ENCODE data around the gene TLCD3B.

Gene TLCD3B, protein sequence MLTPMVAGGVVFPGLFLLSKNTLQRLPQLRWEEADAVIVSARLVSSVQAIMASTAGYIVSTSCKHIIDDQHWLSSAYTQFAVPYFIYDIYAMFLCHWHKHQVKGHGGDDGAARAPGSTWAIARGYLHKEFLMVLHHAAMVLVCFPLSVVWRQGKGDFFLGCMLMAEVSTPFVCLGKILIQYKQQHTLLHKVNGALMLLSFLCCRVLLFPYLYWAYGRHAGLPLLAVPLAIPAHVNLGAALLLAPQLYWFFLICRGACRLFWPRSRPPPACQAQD

DNA sequence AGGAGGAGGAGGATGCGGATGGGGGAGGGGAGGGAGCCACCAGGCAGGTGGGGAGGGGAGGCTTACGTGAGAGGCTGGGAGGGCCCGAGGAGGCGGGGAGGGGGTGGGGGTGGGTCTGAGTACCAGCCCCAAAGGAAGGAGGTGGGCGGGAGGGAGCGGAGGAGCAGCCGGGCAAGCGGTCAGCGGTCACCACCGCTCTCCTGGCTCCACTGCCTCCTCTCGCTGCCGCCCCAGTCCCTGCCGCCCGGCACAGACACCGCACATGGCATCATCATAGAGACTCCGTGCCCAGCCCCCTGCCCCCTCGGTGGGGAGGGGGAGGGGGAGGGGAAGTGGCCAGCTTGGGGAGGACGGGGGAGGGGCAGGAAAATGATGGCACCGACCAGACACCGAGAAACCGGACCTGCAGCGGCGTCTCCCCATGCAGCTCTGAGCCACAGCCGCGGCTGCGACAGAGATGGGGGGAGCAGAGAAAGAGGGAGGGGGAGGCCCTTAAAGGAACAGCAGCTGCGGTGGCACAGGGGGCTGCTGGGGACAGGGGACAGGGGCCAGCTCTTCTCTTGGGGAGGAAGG lies at the start of gene TLCD3B:
Gene TLCD3B (minus strand): TSS at position 431 of the 573 bp plus-strand sequence. CDS start 744 bp downstream, outside the sequence.
- DNase-seq: peak in 14 of 51 donors; percentile 16 to 63 (median 38)

DNA sequence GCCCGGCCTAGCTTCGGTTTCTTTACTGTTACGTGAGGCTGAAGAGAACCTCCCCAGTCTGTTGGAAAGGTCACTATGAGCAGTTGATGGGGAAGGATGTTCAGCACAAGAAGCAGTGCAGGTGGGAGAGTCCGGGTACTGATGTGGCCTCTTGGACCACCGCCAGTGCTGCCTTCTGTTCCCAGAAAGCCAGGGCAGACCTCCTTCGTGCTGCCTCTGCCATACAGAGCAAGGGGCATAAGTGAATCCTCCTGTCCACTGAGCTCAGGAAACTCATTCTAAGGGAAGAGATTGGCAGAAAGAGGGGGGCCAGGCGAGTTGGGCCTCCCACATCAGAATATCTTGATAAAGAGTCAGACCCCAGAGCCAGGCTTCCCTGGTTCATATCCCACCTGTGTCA lies 48.4 kb upstream of the TLCD3B start:
- DNase-seq: no peak

DNA sequence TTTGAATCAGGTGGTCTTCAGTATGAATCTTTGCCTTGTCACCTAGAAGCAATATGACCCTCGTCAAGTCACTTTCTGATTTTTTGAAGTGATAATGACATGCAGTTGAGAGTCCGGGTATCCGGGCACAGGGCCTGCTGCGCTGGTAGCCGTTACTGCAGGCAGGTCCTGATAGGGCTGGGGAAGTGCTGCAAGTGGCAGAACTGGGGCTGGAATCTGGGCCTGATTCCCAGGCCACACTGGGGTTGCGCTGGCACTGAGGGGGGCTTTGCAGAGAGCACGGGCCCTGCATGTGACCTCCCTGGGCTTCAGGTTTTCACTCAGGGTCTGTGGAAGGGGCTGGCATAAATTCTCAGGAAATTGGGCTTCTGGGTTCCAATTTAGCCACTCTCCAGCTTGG lies 47.7 kb upstream of the TLCD3B start:
- no peak for DNase-seq

DNA sequence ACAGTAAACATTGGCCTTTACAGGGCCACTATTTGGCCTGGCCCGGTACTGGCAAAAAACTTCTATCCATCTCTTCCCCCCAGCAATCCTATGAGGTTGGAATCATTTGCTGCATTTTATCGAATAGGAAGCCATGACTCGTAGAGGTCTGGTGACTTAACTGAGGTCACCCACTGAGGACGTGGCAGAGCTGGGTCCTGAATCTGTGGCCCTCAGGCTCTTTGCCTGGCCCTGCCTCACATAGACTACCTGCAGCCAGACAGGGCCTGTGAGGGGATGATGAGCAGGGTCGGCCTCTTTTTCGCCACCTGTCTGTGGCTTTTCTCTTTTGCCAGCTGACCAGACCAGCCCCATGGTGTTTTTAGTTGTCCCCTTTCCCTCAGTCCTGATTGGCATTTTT lies 46.6 kb upstream of the TLCD3B start:
- no peak for DNase-seq

DNA sequence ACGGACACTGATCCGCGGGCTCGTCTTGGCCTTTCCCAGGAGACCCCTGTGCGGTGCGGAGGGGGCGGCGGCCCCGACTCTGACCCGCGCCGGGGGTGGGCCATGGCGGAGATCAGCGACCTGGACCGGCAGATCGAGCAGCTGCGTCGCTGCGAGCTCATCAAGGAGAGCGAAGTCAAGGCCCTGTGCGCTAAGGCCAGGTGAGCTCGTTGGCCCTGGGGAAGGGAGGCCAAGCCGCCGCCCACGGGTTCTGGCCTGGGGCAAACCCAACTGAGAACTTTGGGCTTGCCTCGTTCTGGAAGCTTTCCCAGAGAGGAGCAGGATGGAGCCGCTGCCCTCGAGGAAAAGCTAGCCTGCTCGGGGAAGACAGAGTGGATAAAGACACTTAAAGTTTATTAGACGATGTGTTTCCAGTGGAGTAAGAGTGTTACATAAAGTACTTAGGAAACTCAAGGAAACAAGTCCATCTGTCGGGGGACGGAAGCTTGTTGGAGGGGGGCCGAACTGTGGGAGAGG lies 45.3 kb upstream of the TLCD3B start:
- peak in 1 of 51 donors; percentile 13 for DNase-seq

DNA sequence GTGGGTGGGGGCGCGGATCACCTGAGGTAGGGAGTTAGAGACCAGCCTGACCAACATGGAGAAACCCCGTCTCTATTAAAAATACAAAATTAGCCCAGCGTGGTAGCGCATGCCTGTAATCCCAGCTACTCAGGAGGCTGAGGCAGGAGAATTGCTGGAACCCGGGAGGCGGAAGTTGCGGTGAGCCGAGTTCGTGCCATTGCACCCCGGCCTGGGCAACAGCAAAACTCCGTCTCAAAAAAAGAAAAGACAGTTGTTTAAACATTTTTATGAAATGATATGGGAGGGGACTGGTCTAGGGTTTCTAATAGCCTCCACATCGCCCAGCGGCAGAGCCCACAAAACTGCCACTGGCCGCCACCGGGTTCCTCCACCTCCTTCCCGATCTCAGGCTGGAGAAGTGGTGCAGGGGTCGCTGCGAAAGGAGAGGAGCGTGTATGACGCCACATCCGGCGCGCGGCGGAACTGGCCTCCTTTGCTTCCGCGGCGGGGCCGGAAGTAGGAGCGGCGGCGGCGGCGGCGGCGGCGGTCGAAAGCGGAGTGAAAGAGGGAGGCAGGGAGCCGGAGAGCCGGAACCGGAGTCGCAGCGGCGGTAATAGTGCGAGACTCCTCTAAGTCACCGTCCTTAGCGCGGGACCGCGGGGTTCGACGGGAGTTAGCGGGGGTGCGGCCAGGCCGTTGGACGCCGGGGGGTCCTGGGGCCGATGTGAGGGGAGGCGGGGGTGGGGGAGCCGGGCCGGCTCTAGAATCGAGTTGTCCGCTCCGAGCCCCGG lies 44.6 kb upstream of the TLCD3B start, which contains the start of gene PPP4C:
Gene PPP4C (plus strand): TSS at position 492 of the 773 bp plus-strand sequence. CDS start 384 bp downstream, outside the sequence.
- DNase-seq: peak in 50 of 51 donors; percentile 7 to 91 (median 76)

DNA sequence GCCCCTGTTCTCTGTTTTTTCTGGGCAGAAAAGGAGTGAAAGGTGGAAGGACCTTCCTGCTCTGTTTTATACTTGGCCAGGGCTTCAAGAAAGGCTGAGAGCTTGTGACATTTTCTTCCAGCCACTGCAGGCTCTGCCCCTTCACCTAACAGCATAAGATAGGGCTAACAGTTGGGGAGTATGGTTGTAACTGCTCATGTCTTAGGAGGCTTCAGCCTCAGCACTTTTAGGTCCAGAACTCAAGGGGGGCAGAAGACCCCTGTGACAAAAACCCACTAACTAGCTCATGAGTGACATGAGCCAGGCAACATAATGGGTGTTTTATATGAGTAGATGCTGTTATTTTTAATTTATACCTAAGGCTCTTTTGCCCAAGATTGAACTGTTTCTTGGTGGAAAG lies 39.4 kb upstream of the TLCD3B start:
- no peak for DNase-seq

DNA sequence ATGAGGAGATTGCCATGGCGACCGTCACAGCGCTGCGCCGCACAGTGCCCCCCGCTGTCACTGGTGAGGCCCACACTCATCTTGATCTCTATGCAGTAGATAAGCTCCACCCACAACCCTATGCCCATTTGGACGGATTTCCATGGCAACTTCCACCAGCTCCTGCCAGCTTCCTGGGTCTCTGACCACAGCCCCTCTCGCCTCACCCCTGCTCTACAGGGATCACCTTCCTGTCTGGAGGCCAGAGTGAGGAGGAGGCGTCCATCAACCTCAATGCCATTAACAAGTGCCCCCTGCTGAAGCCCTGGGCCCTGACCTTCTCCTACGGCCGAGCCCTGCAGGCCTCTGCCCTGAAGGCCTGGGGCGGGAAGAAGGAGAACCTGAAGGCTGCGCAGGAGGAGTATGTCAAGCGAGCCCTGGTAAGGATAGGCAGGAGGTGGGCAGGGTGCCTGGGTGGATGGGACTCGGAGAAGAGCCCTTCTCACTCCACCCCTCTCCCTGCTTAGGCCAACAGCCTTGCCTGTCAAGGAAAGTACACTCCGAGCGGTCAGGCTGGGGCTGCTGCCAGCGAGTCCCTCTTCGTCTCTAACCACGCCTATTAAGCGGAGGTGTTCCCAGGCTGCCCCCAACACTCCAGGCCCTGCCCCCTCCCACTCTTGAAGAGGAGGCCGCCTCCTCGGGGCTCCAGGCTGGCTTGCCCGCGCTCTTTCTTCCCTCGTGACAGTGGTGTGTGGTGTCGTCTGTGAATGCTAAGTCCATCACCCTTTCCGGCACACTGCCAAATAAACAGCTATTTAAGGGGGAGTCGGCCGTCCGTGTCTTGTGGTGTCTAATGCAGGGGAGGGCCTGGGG lies 38.8 kb upstream of the TLCD3B start:
- DNase-seq: peak in 30 of 51 donors; percentile 15 to 70 (median 34)

DNA sequence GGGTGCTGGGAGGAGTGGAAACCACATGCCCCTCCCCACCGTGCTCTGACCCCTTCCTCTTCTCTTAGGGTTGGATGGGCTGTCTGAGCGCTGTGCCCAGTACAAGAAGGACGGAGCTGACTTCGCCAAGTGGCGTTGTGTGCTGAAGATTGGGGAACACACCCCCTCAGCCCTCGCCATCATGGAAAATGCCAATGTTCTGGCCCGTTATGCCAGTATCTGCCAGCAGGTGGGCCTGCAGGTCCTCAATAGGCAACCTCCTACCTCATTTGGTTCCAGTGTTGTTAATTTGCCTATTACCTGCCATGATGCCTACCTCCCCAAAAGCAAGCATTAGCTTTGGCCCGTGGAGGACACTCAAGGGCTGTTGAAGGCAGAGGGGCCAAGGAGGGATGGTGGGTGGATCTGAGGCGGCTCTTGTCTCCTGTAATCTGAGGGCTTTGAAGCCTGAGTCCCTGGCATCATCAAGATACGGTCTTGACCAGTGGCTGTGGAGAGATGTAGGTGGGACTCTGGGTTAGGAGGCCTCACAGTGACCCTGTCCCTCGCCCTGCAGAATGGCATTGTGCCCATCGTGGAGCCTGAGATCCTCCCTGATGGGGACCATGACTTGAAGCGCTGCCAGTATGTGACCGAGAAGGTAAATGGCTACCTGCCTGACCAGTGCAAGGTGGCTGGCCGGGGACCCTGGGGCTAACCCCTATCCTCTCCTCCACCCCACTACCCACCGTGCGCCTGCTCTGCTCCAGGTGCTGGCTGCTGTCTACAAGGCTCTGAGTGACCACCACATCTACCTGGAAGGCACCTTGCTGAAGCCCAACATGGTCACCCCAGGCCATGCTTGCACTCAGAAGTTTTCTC lies 37.9 kb upstream of the TLCD3B start:
- DNase-seq: no peak

DNA sequence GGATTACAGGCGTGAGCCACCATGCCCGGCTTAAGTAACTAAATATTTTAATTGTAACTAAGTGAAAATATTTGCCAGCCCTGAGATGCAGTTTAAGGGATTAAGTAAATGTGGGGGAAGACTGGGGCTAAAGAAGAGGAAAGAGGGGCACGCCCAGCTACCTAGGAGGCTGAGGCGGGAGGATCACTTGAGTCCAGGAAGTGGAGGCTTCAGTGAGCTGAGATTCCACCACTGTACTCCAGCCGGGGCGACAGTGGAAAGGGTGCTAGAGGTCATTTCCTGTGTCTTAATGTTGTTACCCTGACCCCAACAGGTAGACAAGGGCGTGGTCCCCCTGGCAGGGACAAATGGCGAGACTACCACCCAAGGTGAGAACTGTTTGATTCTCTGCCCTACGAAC lies 37.3 kb upstream of the TLCD3B start:
- DNase-seq: no peak

DNA sequence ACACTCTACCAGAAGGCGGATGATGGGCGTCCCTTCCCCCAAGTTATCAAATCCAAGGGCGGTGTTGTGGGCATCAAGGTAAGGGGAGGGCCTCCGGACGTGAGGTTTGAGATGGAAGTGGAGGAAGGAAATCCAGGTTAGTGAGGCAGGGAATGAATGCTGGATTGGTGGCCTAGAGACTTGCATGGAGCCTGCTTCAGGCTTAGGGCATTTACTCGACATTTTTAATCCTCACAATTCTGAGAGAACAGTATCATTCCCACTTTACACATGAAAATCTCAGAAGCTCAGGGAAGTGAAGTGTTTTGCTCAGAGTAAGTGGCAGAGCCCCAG lies 36.5 kb upstream of the TLCD3B start:
- DNase-seq: no peak

DNA sequence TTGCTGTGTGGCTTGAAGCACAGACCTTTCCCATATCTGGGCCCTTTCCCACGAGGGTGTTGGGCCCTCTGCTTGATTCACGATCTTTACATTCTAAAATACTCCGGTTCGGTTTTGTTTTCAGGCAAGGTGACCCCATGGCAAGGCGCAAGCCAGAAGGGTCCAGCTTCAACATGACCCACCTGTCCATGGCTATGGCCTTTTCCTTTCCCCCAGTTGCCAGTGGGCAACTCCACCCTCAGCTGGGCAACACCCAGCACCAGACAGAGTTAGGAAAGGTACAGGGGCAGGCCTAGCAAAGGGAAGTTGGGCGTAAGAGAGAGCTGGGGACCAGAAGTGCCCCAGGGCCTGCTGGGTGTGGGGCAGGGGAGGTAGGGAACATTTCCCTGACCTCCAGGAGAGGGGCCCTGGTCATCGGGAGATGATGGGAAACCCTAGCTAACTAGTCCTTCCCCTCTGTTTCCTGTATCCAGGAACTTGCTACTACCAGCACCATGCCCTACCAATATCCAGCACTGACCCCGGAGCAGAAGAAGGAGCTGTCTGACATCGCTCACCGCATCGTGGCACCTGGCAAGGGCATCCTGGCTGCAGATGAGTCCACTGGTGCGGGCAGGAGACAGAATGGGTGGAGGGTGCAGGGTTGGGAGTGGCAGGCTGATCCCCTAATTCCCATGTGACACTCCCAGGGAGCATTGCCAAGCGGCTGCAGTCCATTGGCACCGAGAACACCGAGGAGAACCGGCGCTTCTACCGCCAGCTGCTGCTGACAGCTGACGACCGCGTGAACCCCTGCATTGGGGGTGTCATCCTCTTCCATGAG lies 35.9 kb upstream of the TLCD3B start:
- DNase-seq: peak in 19 of 51 donors; percentile 6 to 46 (median 18)

DNA sequence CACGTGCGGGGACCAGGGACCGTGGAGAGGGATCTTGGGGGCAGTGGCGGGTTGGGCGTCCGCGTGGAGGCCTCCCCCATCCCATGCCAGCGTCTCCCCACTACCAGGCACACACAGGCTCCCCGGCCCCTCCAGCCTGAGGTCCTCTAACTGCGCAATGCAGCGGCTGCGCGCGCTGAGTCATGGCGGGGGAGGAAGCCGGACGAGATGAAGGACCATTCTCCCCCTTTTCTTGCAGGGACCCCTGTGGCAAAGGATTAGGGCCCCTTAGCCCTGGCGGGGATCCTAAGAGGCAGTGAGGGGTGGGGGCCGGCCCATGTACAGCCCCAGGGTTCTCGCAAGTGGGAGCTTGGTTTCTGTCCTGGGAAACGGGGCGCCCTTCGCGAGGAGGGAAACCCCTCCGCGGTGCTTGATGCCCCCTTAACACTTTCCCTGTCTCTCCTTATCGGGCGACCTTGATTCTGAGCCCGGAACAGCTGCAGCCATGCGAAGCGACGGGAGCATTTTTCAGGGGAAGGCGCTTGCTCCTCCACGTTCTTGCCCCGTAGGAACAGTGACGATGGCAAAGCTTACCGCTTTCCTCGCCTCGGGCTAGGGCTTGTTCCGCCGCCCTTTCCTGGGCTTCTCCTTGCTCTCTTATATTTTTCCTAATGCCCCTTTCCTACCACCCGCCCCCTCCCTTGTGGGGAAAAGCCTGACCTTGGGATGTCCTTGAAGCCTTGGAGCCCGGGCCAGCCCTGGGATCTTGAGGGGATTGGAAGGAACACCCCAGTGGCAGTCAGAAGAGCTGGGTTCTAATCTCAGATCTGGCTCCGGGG lies 35.1 kb upstream of the TLCD3B start:
- DNase-seq: peak in 7 of 51 donors; percentile 26 to 58 (median 42)

DNA sequence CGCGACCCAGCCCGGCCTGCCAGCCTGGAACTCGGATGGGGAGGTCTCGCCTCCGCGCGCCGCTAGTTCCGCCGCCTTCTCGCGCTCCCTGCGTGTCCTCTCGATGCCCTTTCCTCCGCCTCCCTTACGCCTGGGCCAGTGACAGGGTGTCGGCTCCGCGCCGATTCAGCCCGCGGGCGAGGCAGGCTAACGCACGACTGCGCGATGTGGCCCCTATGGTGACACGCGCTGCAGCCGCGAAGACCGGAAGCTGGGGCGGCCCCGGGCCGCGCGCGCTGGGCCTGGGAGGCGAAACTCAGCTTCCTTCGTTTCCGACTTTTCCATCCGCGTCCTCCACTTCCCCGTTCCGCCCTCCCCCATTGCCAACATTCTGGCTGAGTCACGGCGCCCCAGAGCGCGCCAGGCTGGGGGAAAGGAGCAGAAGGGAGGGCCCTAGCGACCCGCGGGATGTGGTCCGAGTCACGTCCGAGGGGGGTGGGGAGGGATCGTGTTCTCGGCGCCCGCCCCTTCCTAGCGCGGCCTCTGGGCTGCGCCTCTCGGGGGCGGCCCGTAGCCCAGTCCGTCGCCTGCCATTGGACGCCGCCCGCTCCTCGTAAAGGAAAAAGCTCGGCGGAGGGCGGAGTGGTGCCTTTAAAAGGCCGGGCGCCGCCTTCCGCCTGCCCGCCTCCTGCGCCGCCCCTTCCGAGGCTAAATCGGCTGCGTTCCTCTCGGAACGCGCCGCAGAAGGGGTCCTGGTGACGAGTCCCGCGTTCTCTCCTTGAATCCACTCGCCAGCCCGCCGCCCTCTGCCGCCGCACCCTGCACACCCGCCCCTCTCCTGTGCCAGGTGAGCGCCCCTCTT lies 34.3 kb upstream of the TLCD3B start, which contains the start of gene ALDOA:
Gene ALDOA (plus strand): TSS at position 659 of the 841 bp plus-strand sequence. CDS start 1,138 bp downstream, outside the sequence.
- DNase-seq: peak; percentile 82 to 99 (median 97)

DNA sequence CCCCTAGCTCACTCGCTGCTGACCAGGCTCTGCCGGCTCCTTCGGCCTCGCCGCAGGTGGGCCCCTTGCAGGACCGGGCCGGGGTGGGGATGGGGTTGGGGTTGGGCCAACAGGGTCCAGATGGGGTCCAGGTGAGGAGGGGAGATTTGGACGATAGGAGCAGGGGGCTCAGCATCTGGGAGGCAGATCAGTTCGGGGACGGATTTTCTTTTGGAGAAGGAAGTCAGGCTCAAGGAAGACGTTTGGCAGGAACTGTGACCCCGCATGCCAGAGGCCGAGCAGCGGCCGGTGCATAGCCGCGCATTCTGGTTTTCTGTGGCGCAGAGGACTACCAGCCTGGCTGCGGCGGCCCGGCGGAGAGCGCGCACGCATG lies 33.6 kb upstream of the TLCD3B start:
- DNase-seq: peak in 7 of 51 donors; percentile 39 to 82 (median 50)

DNA sequence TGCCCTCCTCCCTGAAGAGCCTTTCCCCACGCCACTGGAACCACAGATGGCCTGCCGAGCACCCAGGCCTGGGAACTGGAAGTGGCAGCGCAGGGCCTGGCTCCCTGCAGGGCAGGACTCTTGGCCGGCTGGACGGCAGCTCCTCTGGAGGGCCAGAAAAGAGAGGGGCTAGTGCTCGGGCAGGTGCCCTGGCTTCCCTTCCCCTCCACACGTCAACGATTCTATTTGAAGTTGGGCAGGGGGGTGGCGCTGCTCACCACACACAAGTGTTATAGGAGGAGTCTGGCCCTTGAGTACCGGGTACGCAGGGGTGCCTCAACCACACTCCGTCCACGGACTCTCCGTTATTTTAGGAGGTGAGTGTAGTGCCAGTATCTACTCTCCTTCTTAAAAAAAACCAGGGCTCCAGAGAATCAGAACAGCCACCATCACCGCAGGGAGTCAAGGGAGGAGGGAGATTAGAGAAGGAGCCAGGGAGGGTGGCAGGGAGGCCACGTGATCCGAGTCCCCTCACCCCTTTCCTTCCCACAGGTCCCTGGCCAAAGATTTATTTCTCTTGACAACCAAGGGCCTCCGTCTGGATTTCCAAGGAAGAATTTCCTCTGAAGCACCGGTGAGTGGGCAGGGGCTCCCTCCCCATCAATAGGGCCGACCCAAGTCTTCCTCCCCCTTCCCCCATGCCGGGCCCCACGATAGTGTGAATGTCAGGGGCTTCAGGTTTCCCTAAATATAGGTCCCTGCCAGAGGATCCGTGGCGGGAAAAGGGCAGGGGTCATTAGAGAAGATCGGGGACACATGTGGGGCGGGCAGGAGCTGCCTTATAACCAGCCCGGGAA lies 33.0 kb upstream of the TLCD3B start:
- peak in 49 of 51 donors; percentile 23 to 86 (median 72) for DNase-seq

Data from hypothalamus (tissue), 51 donors.